Globus pallidus (tissue), 1 donor: Measurements from ENCODE around the gene ITGB8.
A peak's percentile ranks its signal among the peaks of the same experiment; 100 is the strongest.
"Not testable (repeated sequence)": the region's sequence is repeated elsewhere in the genome, so short reads cannot be mapped to it uniquely, and the experiment has no call there.

Experiments used
- DNase-seq: peaks from one replicate; pipeline ENCODE4 v3.0.0-alpha.2; 2015; ENCODE audit warnings: low spot score

Gene ITGB8

GRCh38 chr7:20381406-20382034 is 50.8 kb downstream of the ITGB8 start:
- no peak for DNase-seq

- no peak for DNase-seq
Observed at GRCh38 chr7:20383351-20383750, 52.7 kb downstream of the ITGB8 start.

- DNase-seq, result no peak
Observed at GRCh38 chr7:20385126-20385525, 54.4 kb downstream of the ITGB8 start.

GRCh38 chr7:20388084-20388483 is 57.4 kb downstream of the ITGB8 start:
- DNase-seq, result no peak

- not testable (repeated sequence) for DNase-seq
Observed at GRCh38 chr7:20389192-20389591, 58.5 kb downstream of the ITGB8 start.

- DNase-seq, result no peak
Observed at GRCh38 chr7:20393021-20393610, 62.4 kb downstream of the ITGB8 start.

GRCh38 chr7:20393616-20394015 is 62.9 kb downstream of the ITGB8 start:
- no peak for DNase-seq

- DNase-seq, result no peak
Observed at GRCh38 chr7:20394284-20394683, 63.6 kb downstream of the ITGB8 start.

GRCh38 chr7:20395104-20395503 is 64.4 kb downstream of the ITGB8 start:
- DNase-seq, result no peak

GRCh38 chr7:20395511-20395910 is 64.8 kb downstream of the ITGB8 start:
- no peak for DNase-seq

GRCh38 chr7:20399521-20399920 is 68.8 kb downstream of the ITGB8 start:
- no peak for DNase-seq

- no peak for DNase-seq
Observed at GRCh38 chr7:20401861-20402746, 71.4 kb downstream of the ITGB8 start.

GRCh38 chr7:20402747-20403230 is 72.1 kb downstream of the ITGB8 start:
- DNase-seq, result no peak

GRCh38 chr7:20403331-20403730 is 72.6 kb downstream of the ITGB8 start:
- DNase-seq, result no peak

GRCh38 chr7:20404320-20404719 is 73.6 kb downstream of the ITGB8 start:
- no peak for DNase-seq

GRCh38 chr7:20407585-20408466 is 77.1 kb downstream of the ITGB8 start:
- no peak for DNase-seq

- no peak for DNase-seq
Observed at GRCh38 chr7:20408467-20408826, 77.7 kb downstream of the ITGB8 start.

- no peak for DNase-seq
Observed at GRCh38 chr7:20409961-20410360, 79.3 kb downstream of the ITGB8 start.

- no peak for DNase-seq
Observed at GRCh38 chr7:20411372-20411771, 80.7 kb downstream of the ITGB8 start.

- no peak for DNase-seq
Observed at GRCh38 chr7:20412032-20412431, 81.3 kb downstream of the ITGB8 start.

- peak; percentile 42 for DNase-seq
Observed at GRCh38 chr7:20417260-20417659, 86.6 kb downstream of the ITGB8 start.
